PC-3 (cell line): ENCODE results near the gene ARL5C. TPM values are rescaled to one million over a fixed set of nuclear protein-coding genes. Genes with fewer than 3 reads are reported as not detected.

ENCODE experiments used
- ATAC-seq: fragments of 200-7000 bp; cut with Tn5 transposase; 2 replicates; pipeline ENCODE4 v1.9.1; 2020; ENCODE audit warnings: mild to moderate bottlenecking, moderate library complexity
- BruUV-seq: library from RNA; stranded (reverse); fragments of 400-500 nt; replicated peaks from 2 replicates; lab custom pipeline; 2021; lab: Mats Ljungman, UMichigan
- CTCF ChIA-PET: fragments of 300-600 bp; sonication (Branson Sonifier 250); formaldehyde crosslinking; loops from one replicate; lab custom pipeline; 2022; ENCODE audit warnings: antibody characterized with exemption; lab: Charles Lee
- POLR2A ChIA-PET: fragments of 300-600 bp; sonication (Branson Sonifier 250); formaldehyde crosslinking; loops from one replicate; lab custom pipeline; 2022; ENCODE audit warnings: antibody characterized with exemption; ENCODE audit not compliant: unreplicated experiment; lab: Charles Lee
- DNase-seq: peaks from one replicate; pipeline ENCODE4 v3.0.0-alpha.2; 2015
- H2AFZ ChIP-seq: fragments of 300-600 bp; sonication (generic); 2 replicates; pipeline ENCODE4 v1.6.0; 2016; ENCODE audit warnings: antibody characterized with exemption, low read length
- H3F3A ChIP-seq: fragments of 300-600 bp; sonication (generic); one replicate; pipeline ENCODE4 v1.6.0; 2017; ENCODE audit warnings: antibody characterized with exemption, low read length, control low read depth, mild to moderate bottlenecking; ENCODE audit not compliant: unreplicated experiment
- H3K27ac ChIP-seq: fragments of 300-600 bp; sonication (generic); 2 replicates; pipeline ENCODE4 v1.5.1; 2016; ENCODE audit warnings: mild to moderate bottlenecking, low read length
- H3K27me3 ChIP-seq: fragments of 300-600 bp; sonication (generic); 2 replicates; pipeline ENCODE4 v1.6.1; 2016; ENCODE audit warnings: low read length, mixed read lengths
- H3K36me3 ChIP-seq: fragments of 300-600 bp; sonication (generic); 2 replicates; pipeline ENCODE4 v1.6.1; 2016; ENCODE audit warnings: low read depth, mixed run types, low read length, mixed read lengths
- H3K4me1 ChIP-seq: fragments of 300-600 bp; sonication (generic); 2 replicates; pipeline ENCODE4 v1.5.1; 2016; ENCODE audit warnings: low read length; ENCODE audit not compliant: insufficient read depth
- H3K4me2 ChIP-seq: fragments of 300-600 bp; sonication (generic); 2 replicates; pipeline ENCODE4 v1.6.0; 2016; ENCODE audit warnings: low read length
- H3K4me3 ChIP-seq: fragments of 300-600 bp; sonication (generic); 2 replicates; pipeline ENCODE4 v1.5.1; 2016; ENCODE audit warnings: mild to moderate bottlenecking, low read length, mixed read lengths
- H3K79me2 ChIP-seq: fragments of 300-600 bp; sonication (generic); 2 replicates; pipeline ENCODE4 v1.6.1; 2017; ENCODE audit warnings: low read length, mixed read lengths
- H3K9ac ChIP-seq: fragments of 300-600 bp; sonication (generic); 2 replicates; pipeline ENCODE4 v1.6.0; 2016; ENCODE audit warnings: mild to moderate bottlenecking, low read length
- H3K9me2 ChIP-seq: fragments of 300-600 bp; sonication (generic); replicated peaks from 2 replicates; pipeline ENCODE4 v1.6.1; 2016; ENCODE audit warnings: mixed run types, low read length, mixed read lengths
- H3K9me3 ChIP-seq: fragments of 300-600 bp; sonication (generic); 2 replicates; pipeline ENCODE4 v1.6.1; 2016; ENCODE audit warnings: low read length, mixed read lengths
- H4K20me1 ChIP-seq: fragments of 300-600 bp; sonication (generic); 2 replicates; pipeline ENCODE4 v1.6.1; 2016; ENCODE audit warnings: low read length, mixed read lengths
- EZH2 ChIP-seq: fragments of 300-600 bp; sonication (generic); IDR thresholded peaks from one replicate; pipeline ENCODE4 v1.6.1; 2017; ENCODE audit warnings: antibody characterized with exemption, mild to moderate bottlenecking, low read length; ENCODE audit not compliant: unreplicated experiment
- EZH2phosphoT487 ChIP-seq: fragments of 300-600 bp; sonication (generic); IDR thresholded peaks from 2 replicates; pipeline ENCODE4 v1.6.1; 2018; ENCODE audit warnings: mild to moderate bottlenecking, antibody characterized with exemption, low read length, borderline replicate concordance
- intact Hi-C: fragments of 100-400 bp; cut with micrococcal nuclease; formaldehyde crosslinking; loops from 2 replicates; pipeline ENCODE4 v1.9.0; 2023
- total RNA-seq: library from RNA; depleted of rRNA; stranded (reverse); fragments of >200 nt; gene quantifications from 2 replicates; pipeline ENCODE4 v1.2.3, GENCODE V29; 2014
- TF ChIP-seq, protein P1 (sequence below): fragments of 300-600 bp; sonication (generic); conservative IDR thresholded peaks from 2 replicates; pipeline ENCODE4 v1.5.1; 2017; ENCODE audit warnings: antibody characterized with exemption, low read depth, mild to moderate bottlenecking, low read length

ARL5C gene
- total RNA-seq, 1 experiment from 2014 or later = not detected

DNA sequence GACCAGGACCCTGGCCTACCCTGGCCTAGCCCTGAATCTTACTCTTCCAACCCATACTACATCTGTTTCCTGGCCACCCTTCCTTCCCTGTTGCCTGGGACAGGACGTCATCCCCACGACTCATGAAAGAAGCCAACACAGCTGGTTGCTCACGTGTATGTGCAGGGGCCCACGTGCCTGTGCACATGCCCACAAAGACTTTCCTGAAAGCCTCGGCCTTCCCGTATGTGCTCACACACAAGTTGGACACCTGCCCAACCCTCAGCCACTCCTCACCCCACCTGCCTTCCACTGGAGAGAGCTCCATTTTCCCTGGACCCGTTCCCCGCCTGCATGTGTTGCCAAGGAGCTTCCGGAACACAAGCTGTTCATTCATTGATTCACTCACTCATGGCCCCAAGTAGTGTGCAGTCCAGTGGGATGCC is 21.5 kb downstream of the ARL5C start:
- H3K9me3 ChIP-seq = no peaks in the 10 kb centered on the region
- H3K27ac ChIP-seq = no peak overlapping the region
- H2AFZ ChIP-seq = no peak overlapping the region
- ChIA-PET POLR2A (no interaction called here), CTCF (no interaction called here)
- DNase-seq = peak; percentile 22
- no peaks in the 10 kb centered on the region for H3K9me2 ChIP-seq
- no peaks in the 10 kb centered on the region for H3K79me2 ChIP-seq
- no peak overlapping the region for H3K9ac ChIP-seq
- no peak overlapping the region for H3K4me2 ChIP-seq
- intact Hi-C loops = no loop called here
- no peak overlapping the region for H3K4me3 ChIP-seq
- H3K36me3 ChIP-seq = no peaks in the 10 kb centered on the region
- BruUV-seq = no TSS peak
- H3F3A ChIP-seq = no peaks in the 10 kb centered on the region
- ATAC-seq = no peak
- H3K4me1 ChIP-seq = peaks cover 3% of the 10 kb centered on the region; the same call in 1 of the 2 replicates
- H3K27me3 ChIP-seq = no peaks in the 10 kb centered on the region
- no peaks in the 10 kb centered on the region for H4K20me1 ChIP-seq
- TF ChIP-seq EZH2 (no peak), EZH2phosphoT487 (no peak)
- TF ChIP-seq, protein P1, sequence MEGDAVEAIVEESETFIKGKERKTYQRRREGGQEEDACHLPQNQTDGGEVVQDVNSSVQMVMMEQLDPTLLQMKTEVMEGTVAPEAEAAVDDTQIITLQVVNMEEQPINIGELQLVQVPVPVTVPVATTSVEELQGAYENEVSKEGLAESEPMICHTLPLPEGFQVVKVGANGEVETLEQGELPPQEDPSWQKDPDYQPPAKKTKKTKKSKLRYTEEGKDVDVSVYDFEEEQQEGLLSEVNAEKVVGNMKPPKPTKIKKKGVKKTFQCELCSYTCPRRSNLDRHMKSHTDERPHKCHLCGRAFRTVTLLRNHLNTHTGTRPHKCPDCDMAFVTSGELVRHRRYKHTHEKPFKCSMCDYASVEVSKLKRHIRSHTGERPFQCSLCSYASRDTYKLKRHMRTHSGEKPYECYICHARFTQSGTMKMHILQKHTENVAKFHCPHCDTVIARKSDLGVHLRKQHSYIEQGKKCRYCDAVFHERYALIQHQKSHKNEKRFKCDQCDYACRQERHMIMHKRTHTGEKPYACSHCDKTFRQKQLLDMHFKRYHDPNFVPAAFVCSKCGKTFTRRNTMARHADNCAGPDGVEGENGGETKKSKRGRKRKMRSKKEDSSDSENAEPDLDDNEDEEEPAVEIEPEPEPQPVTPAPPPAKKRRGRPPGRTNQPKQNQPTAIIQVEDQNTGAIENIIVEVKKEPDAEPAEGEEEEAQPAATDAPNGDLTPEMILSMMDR = no peak

DNA sequence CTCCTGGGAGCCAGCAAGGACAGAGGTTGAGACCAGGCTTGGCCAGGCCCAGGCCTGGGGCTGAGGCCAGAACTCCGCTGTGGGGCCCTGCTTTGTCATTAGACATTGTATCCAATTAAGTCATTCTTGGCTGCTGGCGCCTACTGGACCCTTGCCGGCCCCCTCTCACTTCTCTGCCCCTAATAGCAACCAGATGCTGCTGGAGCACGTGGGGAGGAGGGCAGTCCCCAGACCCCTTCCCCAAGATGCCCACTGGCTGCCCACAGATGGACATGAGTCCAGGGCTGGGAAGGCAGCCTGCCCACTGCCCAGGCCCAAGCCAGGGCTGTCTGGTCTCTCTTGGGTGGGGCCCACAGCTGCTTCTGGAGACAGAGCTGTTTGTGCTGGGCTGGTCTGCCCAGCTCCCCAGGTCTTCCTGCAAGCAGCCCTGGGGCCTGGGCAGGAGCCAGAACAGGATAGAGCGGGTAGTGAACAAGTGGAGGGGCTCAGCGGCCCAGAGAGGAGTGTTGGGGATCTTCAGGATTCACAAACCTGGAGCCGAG is 22.3 kb downstream of the ARL5C start:
- POLR2A ChIA-PET = no interaction called here
- H3K9ac ChIP-seq = no peak overlapping the region
- no peak overlapping the region for H2AFZ ChIP-seq
- H3K79me2 ChIP-seq = no peaks in the 10 kb centered on the region
- CTCF ChIA-PET = no interaction called here
- H3K36me3 ChIP-seq = no peaks in the 10 kb centered on the region
- H3K9me3 ChIP-seq = no peaks in the 10 kb centered on the region
- H3K4me1 ChIP-seq = peaks cover 9% of the 10 kb centered on the region; the same call in 1 of the 2 replicates
- no peaks in the 10 kb centered on the region for H3K9me2 ChIP-seq
- H3K4me3 ChIP-seq = no peak overlapping the region
- intact Hi-C loops = no loop called here
- DNase-seq (no peak), ATAC-seq (no peak)
- TF ChIP-seq EZH2phosphoT487 (no peak), EZH2 (no peak)
- TF ChIP-seq, protein P1 = no peak
- BruUV-seq = no TSS peak
- no peak overlapping the region for H3K4me2 ChIP-seq
- no peaks in the 10 kb centered on the region for H4K20me1 ChIP-seq
- no peak overlapping the region for H3K27ac ChIP-seq
- H3K27me3 ChIP-seq = no peaks in the 10 kb centered on the region
- no peaks in the 10 kb centered on the region for H3F3A ChIP-seq

DNA sequence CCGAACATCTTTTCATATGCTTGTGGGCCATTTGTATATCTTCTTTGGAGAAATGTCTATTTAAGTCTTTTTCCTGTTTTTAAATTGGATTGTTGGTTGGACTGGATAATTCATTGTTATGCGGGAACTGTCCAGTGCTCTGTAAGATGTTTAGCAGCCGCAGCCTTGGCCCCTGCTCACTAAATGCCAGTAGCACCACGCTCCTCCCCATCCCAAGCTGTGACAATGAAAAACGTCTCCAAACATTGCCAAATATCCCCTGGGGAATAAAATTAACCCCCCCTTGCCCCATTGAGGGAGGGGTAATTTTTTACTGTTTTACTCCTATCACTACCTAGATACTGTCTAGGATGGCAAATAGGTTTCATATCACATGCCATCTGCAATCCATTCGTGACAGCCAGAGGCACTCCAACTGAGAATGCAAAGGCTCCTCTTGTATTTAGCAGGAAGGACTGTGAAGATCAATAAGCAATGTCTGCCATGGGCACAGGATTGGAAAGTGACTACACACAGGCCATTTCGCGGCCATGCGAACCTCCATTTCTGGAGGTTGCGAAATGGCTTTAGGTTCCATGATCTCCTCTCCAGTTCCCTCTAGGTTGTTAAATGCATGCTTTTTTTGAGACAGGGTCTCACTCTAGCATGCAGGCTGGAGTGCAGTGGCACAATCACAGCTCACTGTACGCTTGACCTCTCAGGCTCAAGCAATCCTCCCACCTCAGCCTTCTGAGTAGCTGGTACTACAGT is 23.9 kb downstream of the ARL5C start:
- Histone ChIP-seq H3K9me3 (no peaks in the 10 kb centered on the region), H2AFZ (no peak overlapping the region), H3K9ac (no peak overlapping the region), H3K36me3 (no peaks in the 10 kb centered on the region), H3K4me3 (no peak overlapping the region), H4K20me1 (no peaks in the 10 kb centered on the region), H3K27me3 (no peaks in the 10 kb centered on the region), H3F3A (no peaks in the 10 kb centered on the region), H3K27ac (no peak overlapping the region), H3K9me2 (no peaks in the 10 kb centered on the region), H3K4me2 (no peak overlapping the region), H3K79me2 (no peaks in the 10 kb centered on the region), H3K4me1 (peaks cover 9% of the 10 kb centered on the region; the same call in 1 of the 2 replicates)
- ChIA-PET POLR2A (no interaction called here), CTCF (no interaction called here)
- TF ChIP-seq EZH2 (no peak), EZH2phosphoT487 (no peak)
- TF ChIP-seq, protein P1 = no peak
- intact Hi-C loops = no loop called here
- ATAC-seq (no peak), DNase-seq (no peak)
- no TSS peak for BruUV-seq
